RWPE2 (cell line): Measurements from ENCODE around the gene PLA2G4E.

Source experiments
- ATAC-seq: fragments of 200-7000 bp; cut with Tn5 transposase; 3 replicates; pipeline ENCODE4 v1.9.1; 2021; ENCODE audit warnings: low read depth
- DNase-seq: peaks from one replicate; pipeline ENCODE4 v3.0.0-alpha.2; 2020; ENCODE audit warnings: low spot score
- H3K27ac ChIP-seq: fragments of 450-650 bp; 2 replicates; pipeline ENCODE4 v1.5.1; 2017; ENCODE audit warnings: mild to moderate bottlenecking; ENCODE audit not compliant: poor library complexity, severe bottlenecking
- H3K27me3 ChIP-seq: fragments of 250-450 bp; sonication (Bioruptor Pico); 2 replicates; pipeline ENCODE4 v1.5.1; 2021; ENCODE audit warnings: mild to moderate bottlenecking, moderate library complexity; ENCODE audit not compliant: insufficient read depth, poor library complexity, severe bottlenecking
- H3K36me3 ChIP-seq: fragments of 250-450 bp; sonication (Bioruptor Pico); 2 replicates; pipeline ENCODE4 v1.5.1; 2020; ENCODE audit warnings: low read depth, mild to moderate bottlenecking, moderate library complexity
- H3K4me1 ChIP-seq: fragments of 250-450 bp; sonication (Bioruptor Pico); 2 replicates; pipeline ENCODE4 v1.5.1; 2021; ENCODE audit warnings: mild to moderate bottlenecking, moderate library complexity; ENCODE audit not compliant: insufficient read depth, poor library complexity, severe bottlenecking
- H3K4me3 ChIP-seq: fragments of 250-450 bp; sonication (Bioruptor Pico); 2 replicates; pipeline ENCODE4 v1.5.1; 2021; ENCODE audit warnings: mild to moderate bottlenecking, moderate library complexity; ENCODE audit not compliant: severe bottlenecking
- H3K9me3 ChIP-seq: fragments of 250-450 bp; sonication (Bioruptor Pico); 2 replicates; pipeline ENCODE4 v1.5.1; 2021; ENCODE audit warnings: mild to moderate bottlenecking, moderate library complexity; ENCODE audit not compliant: severe bottlenecking
- CTCF ChIP-seq: fragments of 450-650 bp; IDR thresholded peaks from one replicate; pipeline ENCODE4 v1.5.1; 2017; ENCODE audit warnings: mild to moderate bottlenecking, moderate library complexity; ENCODE audit not compliant: poor library complexity, severe bottlenecking

PLA2G4E gene

GRCh38 chr15:41971895-41972252 lies 49.0 kb downstream of the PLA2G4E start:
- peaks cover 41% of the 10 kb centered on the region for H3K4me1 ChIP-seq

GRCh38 chr15:41971089-41971894 lies 49.5 kb downstream of the PLA2G4E start:
- Histone ChIP-seq H3K9me3 (no peaks in the 10 kb centered on the region), H3K36me3 (peaks cover 17% of the 10 kb centered on the region), H3K27ac (peak overlapping the region; percentile 74), H3K27me3 (no peaks in the 10 kb centered on the region), H3K4me1 (peaks cover 41% of the 10 kb centered on the region), H3K4me3 (peak overlapping the region; percentile 83)
- ATAC-seq (peak; percentile 63), DNase-seq (no peak)
- no peak for TF ChIP-seq CTCF

More at GRCh38 chr15:41971895-41972252, 49.0 kb downstream of the PLA2G4E start:
- Histone ChIP-seq H3K4me3 (peak overlapping the region; percentile 83), H3K36me3 (peaks cover 17% of the 10 kb centered on the region), H3K9me3 (no peaks in the 10 kb centered on the region), H3K27ac (peak overlapping the region; percentile 74), H3K27me3 (no peaks in the 10 kb centered on the region)
- no peak for DNase-seq
- peak; percentile 9 for ATAC-seq
- TF ChIP-seq CTCF: no peak

- no peak for TF ChIP-seq CTCF
- peaks cover 41% of the 10 kb centered on the region for H3K4me1 ChIP-seq
- peaks cover 17% of the 10 kb centered on the region for H3K36me3 ChIP-seq
- ATAC-seq: no peak
- peak overlapping the region; percentile 7 for H3K27ac ChIP-seq
- no peaks in the 10 kb centered on the region for H3K27me3 ChIP-seq
- no peaks in the 10 kb centered on the region for H3K9me3 ChIP-seq
- no peak overlapping the region for H3K4me3 ChIP-seq
- DNase-seq: no peak
Observed at GRCh38 chr15:41970456-41970855, 50.4 kb downstream of the PLA2G4E start.

- H3K9me3 ChIP-seq: no peaks in the 10 kb centered on the region
- ATAC-seq: no peak
- no peak overlapping the region for H3K4me3 ChIP-seq
- no peaks in the 10 kb centered on the region for H3K27me3 ChIP-seq
- H3K4me1 ChIP-seq: peaks cover 41% of the 10 kb centered on the region
- H3K36me3 ChIP-seq: peaks cover 22% of the 10 kb centered on the region
- peak overlapping the region; percentile 7 for H3K27ac ChIP-seq
- no peak for DNase-seq
- TF ChIP-seq CTCF: no peak
Observed at GRCh38 chr15:41969851-41970431, 50.9 kb downstream of the PLA2G4E start.

- H3K27me3 ChIP-seq: no peaks in the 10 kb centered on the region
- H3K36me3 ChIP-seq: peaks cover 23% of the 10 kb centered on the region
- H3K27ac ChIP-seq: no peak overlapping the region
- no peaks in the 10 kb centered on the region for H3K9me3 ChIP-seq
- no peak overlapping the region for H3K4me3 ChIP-seq
- no peak for ATAC-seq
- no peak for DNase-seq
- H3K4me1 ChIP-seq: peaks cover 41% of the 10 kb centered on the region
- no peak for TF ChIP-seq CTCF
Observed at GRCh38 chr15:41968701-41969100, 52.1 kb downstream of the PLA2G4E start.
